IPS-20b (cell line): ENCODE measurements around the gene RHCG.

ENCODE experiments used
- H3K27ac ChIP-seq: one replicate; pipeline ENCODE4 v1.5.1; 2013; ENCODE audit warnings: low read length
- H3K27me3 ChIP-seq: 2 replicates; pipeline ENCODE4 v1.6.1; 2013; ENCODE audit warnings: mild to moderate bottlenecking, low read length, inconsistent platforms; ENCODE audit not compliant: insufficient read depth
- H3K36me3 ChIP-seq: 2 replicates; pipeline ENCODE4 v1.6.1; 2013; ENCODE audit warnings: low read depth, mild to moderate bottlenecking, inconsistent platforms, low read length, moderate library complexity; ENCODE audit not compliant: insufficient read depth
- H3K4me1 ChIP-seq: 2 replicates; pipeline ENCODE4 v1.6.1; 2013; ENCODE audit warnings: mild to moderate bottlenecking, control low read depth, inconsistent platforms, low read length, moderate library complexity; ENCODE audit not compliant: insufficient read depth
- H3K4me3 ChIP-seq: 2 replicates; pipeline ENCODE4 v1.5.1; 2013; ENCODE audit warnings: mild to moderate bottlenecking, low read length, inconsistent platforms
- H3K9ac ChIP-seq: 2 replicates; pipeline ENCODE4 v1.6.1; 2013; ENCODE audit warnings: low read depth, mild to moderate bottlenecking, inconsistent platforms, low read length, moderate library complexity
- H3K9me3 ChIP-seq: 2 replicates; pipeline ENCODE4 v1.6.1; 2013; ENCODE audit warnings: mild to moderate bottlenecking, low read depth, low read length, inconsistent platforms; ENCODE audit not compliant: insufficient read depth

Gene RHCG

DNA sequence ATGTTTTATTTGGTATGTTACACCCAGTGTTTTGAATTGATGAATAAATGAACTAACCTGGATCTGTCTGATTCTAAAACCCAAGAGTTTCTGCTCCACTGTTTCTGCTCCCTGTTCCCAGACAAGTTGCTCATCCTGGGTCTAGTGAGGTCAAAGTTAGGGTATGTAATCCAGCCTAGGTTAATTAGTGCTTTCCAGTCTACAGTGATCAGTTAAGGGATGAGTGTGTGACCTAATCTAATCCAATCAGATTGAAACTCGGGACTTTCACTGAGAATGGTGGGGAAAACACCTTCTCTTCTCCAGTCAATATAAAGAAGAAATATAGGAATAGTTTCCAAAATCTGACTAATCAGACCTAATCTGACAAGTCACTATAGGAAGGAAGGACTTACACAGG lies 27.8 kb upstream of the RHCG start:
- no peak overlapping the region for H3K27ac ChIP-seq
- H3K27me3 ChIP-seq: no peaks in the 10 kb centered on the region
- H3K4me3 ChIP-seq: no peak overlapping the region
- no peaks in the 10 kb centered on the region for H3K36me3 ChIP-seq
- no peaks in the 10 kb centered on the region for H3K4me1 ChIP-seq
- no peaks in the 10 kb centered on the region for H3K9me3 ChIP-seq
- no peak overlapping the region for H3K9ac ChIP-seq

DNA sequence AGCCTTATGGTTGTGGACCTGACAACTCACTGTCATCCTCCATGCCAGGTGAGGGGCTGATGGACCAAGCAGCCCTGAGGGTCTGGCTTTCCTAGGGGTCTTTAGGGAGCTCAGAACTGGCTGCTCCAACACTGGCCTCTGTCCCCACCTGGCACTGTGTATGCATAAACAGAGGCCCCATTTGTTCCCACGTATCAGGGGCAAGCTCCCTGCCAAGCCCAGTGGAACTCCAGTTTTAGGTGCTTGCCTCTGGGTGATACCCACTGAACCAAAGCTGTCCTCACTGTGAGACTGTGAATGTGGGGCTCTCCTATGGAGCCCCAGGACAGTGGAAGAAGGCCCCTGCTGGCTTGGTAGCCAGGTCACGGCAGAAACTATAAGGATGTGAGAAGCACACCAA lies 26.7 kb upstream of the RHCG start:
- H3K27me3 ChIP-seq: no peaks in the 10 kb centered on the region
- H3K4me3 ChIP-seq: no peak overlapping the region
- no peaks in the 10 kb centered on the region for H3K9me3 ChIP-seq
- H3K4me1 ChIP-seq: no peaks in the 10 kb centered on the region
- H3K27ac ChIP-seq: no peak overlapping the region
- no peaks in the 10 kb centered on the region for H3K36me3 ChIP-seq
- no peak overlapping the region for H3K9ac ChIP-seq

DNA sequence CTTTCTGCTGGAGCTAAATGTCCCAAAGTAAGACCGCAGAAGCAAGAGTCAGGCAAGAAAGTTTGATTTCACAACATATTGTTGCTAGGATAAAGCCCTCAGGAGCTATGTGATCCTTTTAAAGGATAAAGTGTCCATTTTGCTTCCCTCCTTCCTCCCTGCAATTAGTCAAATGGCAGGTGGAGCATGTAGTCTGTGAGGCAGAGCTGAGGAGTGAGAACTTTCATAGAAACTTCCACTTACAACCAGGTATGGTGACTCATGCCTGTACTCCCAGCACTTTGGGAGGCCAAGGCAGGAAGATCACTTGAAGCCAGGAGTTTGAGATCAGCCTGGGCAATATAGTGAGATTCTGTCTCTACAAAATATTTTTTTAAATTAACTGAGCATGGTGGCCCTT lies 25.2 kb upstream of the RHCG start:
- H3K27ac ChIP-seq: no peak overlapping the region
- H3K36me3 ChIP-seq: no peaks in the 10 kb centered on the region
- no peak overlapping the region for H3K9ac ChIP-seq
- no peaks in the 10 kb centered on the region for H3K9me3 ChIP-seq
- H3K4me3 ChIP-seq: no peak overlapping the region
- no peaks in the 10 kb centered on the region for H3K4me1 ChIP-seq
- no peaks in the 10 kb centered on the region for H3K27me3 ChIP-seq

DNA sequence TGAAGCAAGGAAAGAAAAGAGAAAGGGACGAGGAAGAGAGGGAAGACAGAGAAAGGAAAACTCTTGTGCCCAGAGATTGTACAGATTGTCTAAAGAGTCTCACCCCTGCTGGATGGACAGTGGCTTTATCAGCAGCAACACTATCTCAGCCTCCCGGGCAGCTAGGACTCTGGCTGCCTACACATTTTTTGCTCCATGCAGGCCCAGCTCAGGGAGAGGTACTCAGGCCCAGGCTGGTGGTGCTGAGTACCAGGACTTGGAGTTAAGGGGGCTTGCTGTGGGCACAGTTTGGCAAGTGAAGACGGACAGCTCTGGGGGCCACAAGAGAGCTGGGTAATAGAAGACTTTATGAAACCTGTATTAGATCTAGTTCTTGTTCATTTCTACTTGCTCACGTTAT lies 19.1 kb upstream of the RHCG start:
- Histone ChIP-seq H3K9ac (no peak overlapping the region), H3K27ac (no peak overlapping the region), H3K27me3 (no peaks in the 10 kb centered on the region), H3K4me1 (no peaks in the 10 kb centered on the region), H3K36me3 (no peaks in the 10 kb centered on the region), H3K4me3 (no peak overlapping the region), H3K9me3 (no peaks in the 10 kb centered on the region)

DNA sequence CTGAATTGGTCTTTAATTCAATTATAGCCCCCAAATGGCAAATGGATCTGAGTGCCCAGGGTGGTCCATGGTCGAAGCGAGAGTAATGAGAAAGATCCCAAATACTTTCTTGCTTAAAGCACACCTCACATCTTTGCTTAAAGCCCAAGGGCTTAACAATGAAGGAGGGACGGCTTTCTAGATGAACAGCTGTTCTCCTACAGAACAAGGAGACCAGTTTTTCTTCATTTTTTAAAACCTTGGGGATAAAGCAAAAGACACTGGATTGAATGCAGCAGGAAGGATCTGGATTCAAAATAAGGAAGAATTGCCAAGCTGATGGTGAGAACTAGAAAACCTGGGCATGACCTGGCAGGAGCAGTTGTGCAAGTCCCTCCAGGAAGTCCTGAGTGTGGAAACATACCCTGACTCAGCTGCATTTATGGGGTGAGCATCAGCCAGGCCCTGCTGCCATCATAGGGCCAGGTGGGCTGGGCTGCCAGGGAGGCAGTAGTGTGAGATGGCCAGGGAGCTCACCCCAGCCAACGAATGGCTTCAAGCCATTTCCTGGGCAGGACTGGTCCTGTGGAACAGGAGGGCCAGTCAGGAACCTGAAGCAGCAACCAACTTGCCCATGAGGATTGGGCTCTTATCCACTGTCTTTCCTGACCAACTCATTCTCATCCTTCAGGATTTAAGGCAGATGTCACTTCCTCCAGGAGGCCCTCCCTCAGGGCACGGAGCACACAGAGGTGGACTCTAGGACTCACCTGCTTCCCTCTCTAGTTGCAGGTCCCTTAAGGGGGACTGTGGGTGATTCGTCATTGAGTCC lies 18.4 kb upstream of the RHCG start:
- H3K36me3 ChIP-seq: no peaks in the 10 kb centered on the region
- H3K4me3 ChIP-seq: no peak overlapping the region
- no peak overlapping the region for H3K9ac ChIP-seq
- H3K27me3 ChIP-seq: no peaks in the 10 kb centered on the region
- no peaks in the 10 kb centered on the region for H3K9me3 ChIP-seq
- H3K27ac ChIP-seq: no peak overlapping the region
- H3K4me1 ChIP-seq: no peaks in the 10 kb centered on the region

DNA sequence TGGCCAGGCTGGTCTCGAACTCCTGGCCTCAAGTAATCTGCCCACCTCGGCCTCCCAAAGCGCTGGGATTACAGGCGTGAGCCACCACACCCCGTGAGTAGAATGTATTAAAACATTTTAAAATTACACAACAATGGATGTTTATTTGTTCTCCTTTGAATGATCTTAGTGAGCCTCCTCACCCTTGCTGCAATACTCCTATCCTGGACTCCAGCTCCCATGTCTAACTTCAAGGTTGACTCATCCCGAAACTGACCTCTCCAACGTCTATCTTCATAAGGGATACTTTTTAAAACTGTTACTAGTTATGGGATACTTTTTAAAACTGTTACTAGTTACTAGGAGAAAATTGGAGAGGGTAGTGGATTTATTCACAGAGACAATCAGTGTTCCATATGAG lies 17.8 kb upstream of the RHCG start:
- no peaks in the 10 kb centered on the region for H3K27me3 ChIP-seq
- no peaks in the 10 kb centered on the region for H3K4me1 ChIP-seq
- no peak overlapping the region for H3K9ac ChIP-seq
- no peak overlapping the region for H3K27ac ChIP-seq
- H3K4me3 ChIP-seq: no peak overlapping the region
- H3K9me3 ChIP-seq: no peaks in the 10 kb centered on the region
- H3K36me3 ChIP-seq: no peaks in the 10 kb centered on the region

DNA sequence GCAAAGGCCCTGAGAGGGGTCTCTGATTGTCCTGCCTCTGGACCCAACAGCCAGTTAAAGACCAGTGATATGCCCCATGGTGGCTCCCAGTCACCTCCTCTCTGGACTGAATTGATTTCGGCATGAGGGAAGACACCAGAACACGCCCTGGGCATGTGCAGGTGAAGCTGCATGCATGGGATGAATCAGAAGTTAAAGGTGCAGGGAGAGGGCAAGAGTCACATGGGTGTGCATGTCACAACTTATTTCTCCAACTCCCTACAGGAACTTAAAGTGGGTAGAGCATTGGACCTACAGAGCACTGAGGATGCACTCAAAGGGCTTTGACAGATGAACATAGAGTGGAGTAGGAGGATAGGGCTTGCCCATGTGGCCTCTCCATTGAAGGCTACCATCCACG lies 16.9 kb upstream of the RHCG start:
- no peaks in the 10 kb centered on the region for H3K9me3 ChIP-seq
- H3K27me3 ChIP-seq: no peaks in the 10 kb centered on the region
- no peak overlapping the region for H3K9ac ChIP-seq
- H3K27ac ChIP-seq: no peak overlapping the region
- H3K36me3 ChIP-seq: no peaks in the 10 kb centered on the region
- H3K4me3 ChIP-seq: no peak overlapping the region
- H3K4me1 ChIP-seq: no peaks in the 10 kb centered on the region

DNA sequence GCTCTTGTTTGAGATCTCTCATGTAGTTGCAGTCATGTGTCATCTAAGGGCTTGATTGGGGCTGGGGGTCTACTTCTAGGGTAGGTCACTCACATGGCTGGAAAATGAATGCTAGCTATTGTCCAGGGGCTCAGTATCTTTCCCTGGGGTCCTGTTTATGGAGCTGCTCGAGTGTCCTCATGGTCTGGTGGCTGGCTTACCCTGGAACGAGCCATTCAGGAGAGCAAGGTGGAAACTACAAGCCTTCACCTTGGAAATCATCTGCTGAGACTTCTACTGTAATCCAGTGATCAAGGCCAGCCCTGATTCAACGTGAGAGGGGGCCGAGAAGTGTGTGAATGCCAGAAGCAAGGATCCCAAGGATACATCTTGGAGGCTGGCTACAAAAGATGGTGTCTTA lies 16.2 kb upstream of the RHCG start:
- Histone ChIP-seq H3K9me3 (no peaks in the 10 kb centered on the region), H3K9ac (no peak overlapping the region), H3K27me3 (no peaks in the 10 kb centered on the region), H3K36me3 (no peaks in the 10 kb centered on the region), H3K27ac (no peak overlapping the region), H3K4me1 (no peaks in the 10 kb centered on the region), H3K4me3 (no peak overlapping the region)

DNA sequence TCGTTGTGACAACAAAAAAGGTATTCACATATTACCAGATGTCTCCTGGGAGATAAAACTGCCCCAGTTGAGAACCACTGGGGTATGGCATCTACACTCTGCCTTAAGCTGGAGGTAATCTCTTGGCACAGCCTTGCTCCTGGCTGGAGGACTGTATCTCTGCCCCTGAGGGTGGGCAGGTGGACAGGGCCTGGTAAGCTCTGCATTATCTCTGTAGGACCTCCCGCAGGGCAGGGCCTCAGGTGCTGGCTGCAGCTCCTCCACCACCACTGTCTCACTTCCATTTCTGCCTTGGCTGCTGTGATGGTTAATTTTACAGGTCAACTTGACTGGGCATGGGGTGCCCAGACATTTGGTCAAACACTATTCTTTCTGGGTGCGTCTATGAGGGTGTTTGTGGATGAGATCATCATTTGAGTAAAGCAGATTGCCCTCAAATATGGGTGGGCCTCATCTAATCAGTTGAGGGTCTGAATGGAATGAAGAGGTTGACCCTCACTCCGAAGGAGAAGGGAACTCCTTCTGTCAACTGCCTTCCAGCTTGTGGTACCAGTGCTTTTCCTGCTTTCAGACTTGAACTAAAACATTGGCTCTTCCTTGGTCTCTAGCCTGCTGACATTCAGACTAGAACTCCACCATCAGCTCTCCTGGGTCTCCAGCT lies 9.8 kb upstream of the RHCG start:
- no peak overlapping the region for H3K9ac ChIP-seq
- H3K27me3 ChIP-seq: no peaks in the 10 kb centered on the region

DNA sequence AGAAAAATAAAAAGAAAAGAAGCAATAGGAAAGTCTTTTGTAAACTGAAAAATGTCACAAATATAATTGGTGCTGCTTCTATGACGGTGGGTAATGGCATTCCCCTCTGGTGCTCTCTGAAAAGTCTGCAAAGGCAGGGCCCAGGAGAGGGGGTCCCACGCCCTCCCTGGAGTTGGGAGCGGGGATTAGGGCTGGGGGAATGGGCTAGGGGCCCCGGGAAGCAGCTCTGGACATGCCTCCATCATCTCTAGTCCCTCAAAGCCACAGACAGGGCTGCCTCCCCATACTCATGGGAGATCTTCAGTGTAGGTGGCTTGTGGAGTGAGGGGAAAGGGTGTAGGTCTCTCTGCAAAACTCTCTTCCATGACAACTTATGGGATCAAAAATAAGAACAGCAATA lies 7.8 kb upstream of the RHCG start:
- Histone ChIP-seq H3K9ac (no peak overlapping the region), H3K27me3 (0 out of 2 replicates have a peak, but pooled peaks cover 1% of the 10 kb centered on the region), H3K4me3 (no peak overlapping the region), H3K36me3 (no peaks in the 10 kb centered on the region), H3K4me1 (no peaks in the 10 kb centered on the region), H3K27ac (no peak overlapping the region), H3K9me3 (no peaks in the 10 kb centered on the region)

More for the DNA sequence above, 9.8 kb upstream of the RHCG start:
- Histone ChIP-seq H3K27ac (no peak overlapping the region), H3K36me3 (no peaks in the 10 kb centered on the region), H3K4me3 (no peak overlapping the region), H3K9me3 (no peaks in the 10 kb centered on the region), H3K4me1 (no peaks in the 10 kb centered on the region)

DNA sequence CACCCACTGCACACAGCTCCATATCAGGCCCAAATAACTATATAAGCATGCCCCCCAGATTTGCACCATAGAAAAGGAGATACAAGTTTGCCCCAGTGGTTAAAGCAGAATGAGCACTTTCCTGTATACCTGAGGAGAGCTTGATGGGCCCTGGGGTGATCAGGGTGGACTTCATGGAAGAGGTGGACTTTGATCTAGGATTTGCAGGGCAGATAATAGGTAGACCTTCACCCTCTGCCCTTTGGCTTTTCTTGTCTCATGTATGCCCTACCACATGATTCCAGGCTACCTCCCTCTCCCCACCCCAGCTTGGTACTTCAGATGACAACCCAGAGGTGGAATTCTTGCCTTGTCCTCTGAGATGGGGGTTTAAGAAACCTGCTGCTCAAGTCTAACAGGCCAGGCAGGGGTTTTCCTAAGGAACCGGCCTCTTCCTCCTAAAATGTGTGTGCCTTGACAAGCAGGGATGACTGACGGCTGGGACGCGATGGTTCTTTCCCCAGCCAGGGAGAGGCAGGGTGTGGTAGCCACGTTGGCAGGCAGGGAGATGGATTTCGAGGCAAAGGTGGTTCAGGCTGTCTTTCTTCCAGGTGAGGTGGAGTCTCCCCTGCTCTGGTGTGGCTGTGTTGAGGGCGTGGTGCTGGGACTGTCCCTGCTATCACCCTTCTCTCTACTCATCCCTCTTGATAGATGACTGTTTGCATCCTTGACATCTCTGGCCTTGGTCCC lies 6.6 kb upstream of the RHCG start:
- Histone ChIP-seq H3K9me3 (no peaks in the 10 kb centered on the region), H3K27me3 (peaks cover 8% of the 10 kb centered on the region; the same call in 1 of the 2 replicates)

DNA sequence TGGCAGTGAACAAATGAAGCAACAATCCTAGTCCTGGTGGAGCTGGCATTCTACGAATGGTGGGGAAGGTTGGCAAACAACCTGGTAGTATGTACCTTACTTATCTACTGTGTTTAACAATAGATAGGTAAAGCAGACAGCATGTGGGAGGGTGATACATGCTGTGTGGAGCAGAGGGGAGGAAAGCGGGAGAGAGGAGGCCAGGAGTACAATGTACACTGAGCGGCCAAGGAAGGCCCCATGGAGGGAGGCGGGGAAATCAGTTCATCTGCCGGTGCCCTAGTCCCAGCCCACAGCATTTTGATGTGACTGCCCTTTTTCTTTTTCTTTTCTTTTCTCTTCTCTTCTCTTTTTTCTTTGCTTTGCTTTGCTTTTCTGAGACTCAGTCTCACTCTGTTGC lies 5.3 kb upstream of the RHCG start:
- H3K9me3 ChIP-seq: no peaks in the 10 kb centered on the region
- H3K27me3 ChIP-seq: peaks cover 18% of the 10 kb centered on the region
- H3K36me3 ChIP-seq: no peaks in the 10 kb centered on the region
- H3K4me3 ChIP-seq: no peak overlapping the region
- no peaks in the 10 kb centered on the region for H3K4me1 ChIP-seq
- no peak overlapping the region for H3K27ac ChIP-seq
- no peak overlapping the region for H3K9ac ChIP-seq

More for the DNA sequence above, 6.6 kb upstream of the RHCG start:
- no peaks in the 10 kb centered on the region for H3K4me1 ChIP-seq
- H3K36me3 ChIP-seq: no peaks in the 10 kb centered on the region
- no peak overlapping the region for H3K4me3 ChIP-seq
- no peak overlapping the region for H3K27ac ChIP-seq
- no peak overlapping the region for H3K9ac ChIP-seq
